Activated CD4-positive, alpha-beta T cell treated with anti-CD3 and anti-CD28 coated beads for 4 hours (primary cell): ENCODE measurements around the gene GRIA4.

Experiments used
- DNase-seq, 2 donors: peaks; one replicate each; pipeline ENCODE4 v3.0.0-alpha.2; 2020

Gene GRIA4

GRCh38 chr11:105609832-105610781 is at the start of gene GRIA4:
Gene GRIA4, plus strand, starts transcription at chr11:105610073. Its CDS starts 925 bp downstream, at chr11:105610998.
- no peak for DNase-seq

GRCh38 chr11:105573091-105573490 is 36.8 kb upstream of the GRIA4 start:
- no peak for DNase-seq

GRCh38 chr11:105574974-105575373 is 34.9 kb upstream of the GRIA4 start:
- no peak for DNase-seq

GRCh38 chr11:105577641-105578040 is 32.2 kb upstream of the GRIA4 start:
- no peak for DNase-seq

GRCh38 chr11:105579111-105579510 is 30.8 kb upstream of the GRIA4 start:
- DNase-seq: no peak

- no peak for DNase-seq
Observed at GRCh38 chr11:105582497-105582896, 27.4 kb upstream of the GRIA4 start.

GRCh38 chr11:105588001-105588400 is 21.9 kb upstream of the GRIA4 start:
- no peak for DNase-seq

- no peak for DNase-seq
Observed at GRCh38 chr11:105589346-105589745, 20.5 kb upstream of the GRIA4 start.

GRCh38 chr11:105592035-105592434 is 17.8 kb upstream of the GRIA4 start:
- DNase-seq: no peak

GRCh38 chr11:105598371-105598770 is 11.5 kb upstream of the GRIA4 start:
- DNase-seq: no peak

- DNase-seq: no peak
Observed at GRCh38 chr11:105603156-105603555, 6.7 kb upstream of the GRIA4 start.

GRCh38 chr11:105609341-105609781 is 512 bp upstream of the GRIA4 start:
- no peak for DNase-seq

GRCh38 chr11:105610871-105611571 is 1.1 kb downstream of the GRIA4 start:
- DNase-seq: no peak

GRCh38 chr11:105611572-105612441 is 1.9 kb downstream of the GRIA4 start:
- no peak for DNase-seq

- no peak for DNase-seq
Observed at GRCh38 chr11:105612771-105613170, 2.9 kb downstream of the GRIA4 start.

- no peak for DNase-seq
Observed at GRCh38 chr11:105613183-105613582, 3.3 kb downstream of the GRIA4 start.

GRCh38 chr11:105618343-105618955 is 8.6 kb downstream of the GRIA4 start:
- DNase-seq: no peak

GRCh38 chr11:105619556-105619955 is 9.7 kb downstream of the GRIA4 start:
- no peak for DNase-seq

GRCh38 chr11:105622016-105622415 is 12.1 kb downstream of the GRIA4 start:
- no peak for DNase-seq

- no peak for DNase-seq
Observed at GRCh38 chr11:105632316-105632715, 22.4 kb downstream of the GRIA4 start.

GRCh38 chr11:105635466-105635865 is 25.6 kb downstream of the GRIA4 start:
- DNase-seq: no peak

- DNase-seq: no peak
Observed at GRCh38 chr11:105636496-105636895, 26.6 kb downstream of the GRIA4 start.
